Measurements from ENCODE around the gene FGD1. TPM values are rescaled to one million over a fixed set of nuclear protein-coding genes. Genes with fewer than 3 reads are reported as not detected.
A peak's percentile ranks its signal among the peaks of the same experiment; 100 is the strongest.
"Not testable (repeated sequence)": the region's sequence is repeated elsewhere in the genome, so short reads cannot be mapped to it uniquely, and the experiment has no call there.

The FGD1 gene
- polyA plus RNA-seq (2013): 0.66 TPM

GRCh38 chrX:54495814-54496516, at the start of gene FGD1:
TSS of gene FGD1 (minus strand) at chrX:54496234. CDS start at chrX:54495432, 802 bp downstream.
- no peak within 1 kb of the TSS for H3K27ac ChIP-seq (ENCODE audit: insufficient read depth in 1 of 2, low read depth in 1 of 2, low read length in 2 of 2, poor library complexity in 1 of 2, severe bottlenecking in 2 of 2)

GRCh38 chrX:54542239-54542638, 46.2 kb upstream of the FGD1 start:
- no CpG with 5 or more reads among the region's 4 CpGs for WGBS (ENCODE audit: insufficient coverage)
- POLR2A ChIA-PET; DNase-seq; CTCF ChIA-PET; H3K9me3 ChIP-seq (ENCODE audit: control extremely low read depth in 1 of 5, control insufficient read depth in 4 of 5, insufficient read depth in 2 of 5, low read depth in 1 of 5, low read length in 4 of 5); H3K4me3 ChIP-seq (ENCODE audit: control insufficient read depth in 1 of 7, extremely low read depth in 1 of 7, insufficient read depth in 4 of 7, low read depth in 2 of 7, low read length in 6 of 7); H3K27ac ChIP-seq (ENCODE audit: insufficient read depth in 1 of 2, low read depth in 1 of 2, low read length in 2 of 2, poor library complexity in 1 of 2, severe bottlenecking in 2 of 2); H3K4me1 ChIP-seq (ENCODE audit: control extremely low read depth in 1 of 4, control insufficient read depth in 4 of 4, insufficient read depth in 4 of 4, low read length in 3 of 4); H3K27me3 ChIP-seq (replicated peaks in 2 of 5; ENCODE audit: control insufficient read depth in 4 of 5, insufficient read depth in 5 of 5, low read length in 4 of 5): not testable (repeated sequence)
- peaks cover 10 to 62% (median 33%) of the 10 kb centered on the region in 4 experiments for H3K36me3 ChIP-seq (ENCODE audit: control insufficient read depth in 4 of 4, insufficient read depth in 4 of 4, low read length in 3 of 4)

More at GRCh38 chrX:54495814-54496516, at the start of gene FGD1:
- Histone ChIP-seq H3K36me3 (ENCODE audit: control insufficient read depth in 4 of 4, insufficient read depth in 4 of 4, low read length in 3 of 4) (no peaks in the 10 kb centered on the region), H3K4me3 (ENCODE audit: control insufficient read depth in 1 of 7, extremely low read depth in 1 of 7, insufficient read depth in 4 of 7, low read depth in 2 of 7, low read length in 6 of 7) (peak within 1 kb of the TSS; percentile 13 to 72 (median 42)), H3K4me1 (ENCODE audit: control extremely low read depth in 1 of 4, control insufficient read depth in 4 of 4, insufficient read depth in 4 of 4, low read length in 3 of 4) (peaks cover 0 to 7% (median under 1%) of the 10 kb centered on the region in 4 experiments), H3K27me3 (replicated peaks in 2 of 5; ENCODE audit: control insufficient read depth in 4 of 5, insufficient read depth in 5 of 5, low read length in 4 of 5) (peaks cover 0 to 26% (median 9%) of the 10 kb centered on the region in 5 experiments), H3K9me3 (ENCODE audit: control extremely low read depth in 1 of 5, control insufficient read depth in 4 of 5, insufficient read depth in 2 of 5, low read depth in 1 of 5, low read length in 4 of 5) (no peaks in the 10 kb centered on the region)
- WGBS (ENCODE audit: insufficient coverage): 27% methylated on average over 30 of the region's 51 CpGs
- CTCF ChIA-PET: no interaction called here
- POLR2A ChIA-PET: no interaction called here
- DNase-seq: peak; percentile 7 to 40 (median 35)

GRCh38 chrX:54540289-54540688, 44.3 kb upstream of the FGD1 start:
- no peaks in the 10 kb centered on the region for H3K4me1 ChIP-seq (ENCODE audit: control extremely low read depth in 1 of 4, control insufficient read depth in 4 of 4, insufficient read depth in 4 of 4, low read length in 3 of 4)
- peaks cover 10 to 56% (median 31%) of the 10 kb centered on the region in 4 experiments for H3K36me3 ChIP-seq (ENCODE audit: control insufficient read depth in 4 of 4, insufficient read depth in 4 of 4, low read length in 3 of 4)
- WGBS (ENCODE audit: insufficient coverage): 93% methylated on average over 2 of the region's 4 CpGs
- H3K9me3 ChIP-seq (ENCODE audit: control extremely low read depth in 1 of 5, control insufficient read depth in 4 of 5, insufficient read depth in 2 of 5, low read depth in 1 of 5, low read length in 4 of 5): no peaks in the 10 kb centered on the region
- no peak overlapping the region for H3K4me3 ChIP-seq (ENCODE audit: control insufficient read depth in 1 of 7, extremely low read depth in 1 of 7, insufficient read depth in 4 of 7, low read depth in 2 of 7, low read length in 6 of 7)
- no peak for DNase-seq
- ChIA-PET CTCF (no interaction called here), POLR2A (no interaction called here)
- no peaks in the 10 kb centered on the region for H3K27me3 ChIP-seq (replicated peaks in 2 of 5; ENCODE audit: control insufficient read depth in 4 of 5, insufficient read depth in 5 of 5, low read length in 4 of 5)
- H3K27ac ChIP-seq (ENCODE audit: insufficient read depth in 1 of 2, low read depth in 1 of 2, low read length in 2 of 2, poor library complexity in 1 of 2, severe bottlenecking in 2 of 2): no peak overlapping the region

- ChIA-PET POLR2A (no interaction called here), CTCF (no interaction called here)
- no peak for DNase-seq
- Histone ChIP-seq H3K27ac (ENCODE audit: insufficient read depth in 1 of 2, low read depth in 1 of 2, low read length in 2 of 2, poor library complexity in 1 of 2, severe bottlenecking in 2 of 2) (no peak overlapping the region), H3K9me3 (ENCODE audit: control extremely low read depth in 1 of 5, control insufficient read depth in 4 of 5, insufficient read depth in 2 of 5, low read depth in 1 of 5, low read length in 4 of 5) (peaks cover 0 to 2% (median 0%) of the 10 kb centered on the region in 5 experiments), H3K27me3 (replicated peaks in 2 of 5; ENCODE audit: control insufficient read depth in 4 of 5, insufficient read depth in 5 of 5, low read length in 4 of 5) (no peaks in the 10 kb centered on the region), H3K4me3 (ENCODE audit: control insufficient read depth in 1 of 7, extremely low read depth in 1 of 7, insufficient read depth in 4 of 7, low read depth in 2 of 7, low read length in 6 of 7) (no peak overlapping the region), H3K4me1 (ENCODE audit: control extremely low read depth in 1 of 4, control insufficient read depth in 4 of 4, insufficient read depth in 4 of 4, low read length in 3 of 4) (peaks cover 2 to 19% (median 9%) of the 10 kb centered on the region in 4 experiments), H3K36me3 (ENCODE audit: control insufficient read depth in 4 of 4, insufficient read depth in 4 of 4, low read length in 3 of 4) (peaks cover 2 to 33% (median 10%) of the 10 kb centered on the region in 4 experiments)
- 95% methylated on average over 4 of the region's 4 CpGs for WGBS (ENCODE audit: insufficient coverage)
Measured at GRCh38 chrX:54534271-54534670, 38.2 kb upstream of the FGD1 start.

GRCh38 chrX:54530357-54530900, 34.4 kb upstream of the FGD1 start:
- CTCF ChIA-PET: no interaction called here
- peak in 1 of 3 donors; percentile 7 for DNase-seq
- 41% methylated on average over 16 of the region's 22 CpGs for WGBS (ENCODE audit: insufficient coverage)
- peaks cover 0 to 7% (median 0%) of the 10 kb centered on the region in 5 experiments for H3K9me3 ChIP-seq (ENCODE audit: control extremely low read depth in 1 of 5, control insufficient read depth in 4 of 5, insufficient read depth in 2 of 5, low read depth in 1 of 5, low read length in 4 of 5)
- POLR2A ChIA-PET: no interaction called here
- H3K4me1 ChIP-seq (ENCODE audit: control extremely low read depth in 1 of 4, control insufficient read depth in 4 of 4, insufficient read depth in 4 of 4, low read length in 3 of 4): peaks cover 2 to 19% (median 9%) of the 10 kb centered on the region in 4 experiments
- peaks cover 0 to 19% (median 2%) of the 10 kb centered on the region in 4 experiments for H3K36me3 ChIP-seq (ENCODE audit: control insufficient read depth in 4 of 4, insufficient read depth in 4 of 4, low read length in 3 of 4)
- H3K27ac ChIP-seq (ENCODE audit: insufficient read depth in 1 of 2, low read depth in 1 of 2, low read length in 2 of 2, poor library complexity in 1 of 2, severe bottlenecking in 2 of 2): peak overlapping the region; percentile 52 to 87
- H3K4me3 ChIP-seq (ENCODE audit: control insufficient read depth in 1 of 7, extremely low read depth in 1 of 7, insufficient read depth in 4 of 7, low read depth in 2 of 7, low read length in 6 of 7): peak overlapping the region; percentile 68 to 95 (median 76)
- no peaks in the 10 kb centered on the region for H3K27me3 ChIP-seq (replicated peaks in 2 of 5; ENCODE audit: control insufficient read depth in 4 of 5, insufficient read depth in 5 of 5, low read length in 4 of 5)

- Histone ChIP-seq H3K36me3 (ENCODE audit: control insufficient read depth in 4 of 4, insufficient read depth in 4 of 4, low read length in 3 of 4) (peaks cover 0 to 19% (median 2%) of the 10 kb centered on the region in 4 experiments), H3K27ac (ENCODE audit: insufficient read depth in 1 of 2, low read depth in 1 of 2, low read length in 2 of 2, poor library complexity in 1 of 2, severe bottlenecking in 2 of 2) (peak within 1 kb of the TSS; percentile 52 to 87), H3K4me3 (ENCODE audit: control insufficient read depth in 1 of 7, extremely low read depth in 1 of 7, insufficient read depth in 4 of 7, low read depth in 2 of 7, low read length in 6 of 7) (peak within 1 kb of the TSS; percentile 68 to 95 (median 76)), H3K9me3 (ENCODE audit: control extremely low read depth in 1 of 5, control insufficient read depth in 4 of 5, insufficient read depth in 2 of 5, low read depth in 1 of 5, low read length in 4 of 5) (peaks cover 0 to 7% (median 0%) of the 10 kb centered on the region in 5 experiments), H3K4me1 (ENCODE audit: control extremely low read depth in 1 of 4, control insufficient read depth in 4 of 4, insufficient read depth in 4 of 4, low read length in 3 of 4) (peaks cover 2 to 19% (median 9%) of the 10 kb centered on the region in 4 experiments), H3K27me3 (replicated peaks in 2 of 5; ENCODE audit: control insufficient read depth in 4 of 5, insufficient read depth in 5 of 5, low read length in 4 of 5) (no peaks in the 10 kb centered on the region)
- 43% methylated on average over 12 of the region's 51 CpGs for WGBS (ENCODE audit: insufficient coverage)
- peak; percentile 83 to 89 (median 87) for DNase-seq
- ChIA-PET CTCF (no interaction called here), POLR2A (no interaction called here)
Measured at GRCh38 chrX:54529552-54530356, 33.7 kb upstream of the FGD1 start, which contains the start of gene GNL3L. TSS of gene GNL3L (plus strand) at chrX:54530219. CDS start at chrX:54532567, 2,348 bp downstream.

Measured in common myeloid progenitor, CD34-positive (primary cell).